Activated CD4-positive, alpha-beta T cell treated with anti-CD3 and anti-CD28 coated beads for 48 hours (primary cell): ENCODE measurements around the gene RPS16.

Experiments
- DNase-seq: peaks from one replicate; pipeline ENCODE4 v3.0.0-alpha.2; 2020

RPS16 gene

DNA sequence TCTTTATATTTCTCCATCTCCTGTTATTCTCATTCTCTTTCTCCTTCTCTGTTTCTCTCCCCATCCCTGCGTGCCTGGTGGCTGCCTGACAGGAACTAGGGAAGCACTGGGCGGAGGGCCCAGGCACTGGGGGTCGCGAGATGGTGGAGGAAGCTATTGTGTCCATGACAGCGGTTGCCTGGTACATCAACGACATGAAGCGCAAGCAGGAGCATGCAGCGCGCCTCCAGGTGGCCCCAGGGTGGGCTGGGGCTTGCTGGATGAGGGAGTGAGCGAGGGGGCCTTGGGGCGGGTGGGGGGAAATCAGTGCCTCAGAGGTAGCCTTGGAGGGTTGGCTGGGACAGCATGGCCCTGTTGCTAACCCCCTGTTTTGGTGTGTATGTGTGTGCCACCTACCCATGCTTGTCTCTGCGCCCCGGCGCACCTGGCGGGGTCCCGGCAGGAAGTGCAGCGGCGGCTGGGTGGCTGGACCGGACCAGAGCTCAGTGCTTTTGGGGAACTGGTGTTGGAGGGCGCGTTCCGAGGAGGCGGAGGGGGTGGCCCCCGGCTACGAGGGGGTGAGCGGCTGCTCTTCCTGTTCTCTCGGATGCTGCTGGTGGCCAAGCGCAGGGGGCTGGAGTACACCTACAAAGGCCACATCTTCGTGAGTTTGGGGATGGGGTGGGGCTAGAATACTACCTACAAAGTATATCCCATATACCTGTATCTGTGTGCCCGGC lies 18.1 kb downstream of the RPS16 start:
- no peak for DNase-seq

DNA sequence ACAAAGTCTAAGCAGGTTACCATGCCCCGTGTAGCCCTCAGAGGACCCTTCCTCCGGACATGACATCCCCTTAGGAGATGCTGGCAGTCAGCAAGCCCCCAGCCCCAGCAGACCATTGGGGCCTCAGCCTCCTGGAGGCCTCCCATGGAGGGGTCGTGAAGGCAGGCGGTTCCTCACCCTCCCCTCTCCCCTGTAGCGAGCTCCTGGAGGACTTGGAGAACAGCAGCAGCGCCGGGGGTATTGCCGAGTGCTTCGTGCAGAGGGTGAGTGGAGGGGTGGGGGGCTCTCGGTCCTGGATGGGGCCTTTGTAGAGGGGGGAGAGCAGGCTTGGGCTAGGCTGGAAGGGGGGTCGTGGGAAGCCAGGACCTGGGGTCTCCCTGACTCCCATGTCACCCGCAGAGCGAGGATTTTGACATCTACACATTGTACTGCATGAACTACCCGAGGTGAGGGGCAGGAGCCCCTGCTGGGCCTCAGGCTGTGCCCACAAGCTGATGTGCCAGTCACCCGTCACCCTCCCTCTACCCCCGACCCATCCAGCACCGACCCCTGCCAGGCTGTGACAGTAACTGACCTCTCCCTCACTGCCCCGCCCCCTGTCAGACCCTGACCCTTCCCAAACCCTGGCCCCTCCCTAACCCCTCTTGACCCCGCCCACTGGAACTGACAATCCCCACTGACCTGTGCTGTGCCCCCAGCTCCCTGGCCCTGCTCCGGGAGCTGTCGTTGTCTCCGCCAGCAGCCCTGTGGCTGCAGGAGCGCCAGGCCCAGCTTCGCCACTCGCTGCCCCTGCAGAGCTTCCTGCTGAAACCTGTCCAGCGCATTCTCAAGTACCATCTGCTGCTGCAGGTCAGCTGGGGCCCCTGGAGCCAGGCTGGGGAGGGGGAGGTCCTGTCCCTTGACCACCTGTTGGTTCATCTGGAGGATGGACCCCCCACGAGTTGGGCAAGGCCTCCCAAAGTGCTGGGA lies 19.3 kb downstream of the RPS16 start:
- no peak for DNase-seq

DNA sequence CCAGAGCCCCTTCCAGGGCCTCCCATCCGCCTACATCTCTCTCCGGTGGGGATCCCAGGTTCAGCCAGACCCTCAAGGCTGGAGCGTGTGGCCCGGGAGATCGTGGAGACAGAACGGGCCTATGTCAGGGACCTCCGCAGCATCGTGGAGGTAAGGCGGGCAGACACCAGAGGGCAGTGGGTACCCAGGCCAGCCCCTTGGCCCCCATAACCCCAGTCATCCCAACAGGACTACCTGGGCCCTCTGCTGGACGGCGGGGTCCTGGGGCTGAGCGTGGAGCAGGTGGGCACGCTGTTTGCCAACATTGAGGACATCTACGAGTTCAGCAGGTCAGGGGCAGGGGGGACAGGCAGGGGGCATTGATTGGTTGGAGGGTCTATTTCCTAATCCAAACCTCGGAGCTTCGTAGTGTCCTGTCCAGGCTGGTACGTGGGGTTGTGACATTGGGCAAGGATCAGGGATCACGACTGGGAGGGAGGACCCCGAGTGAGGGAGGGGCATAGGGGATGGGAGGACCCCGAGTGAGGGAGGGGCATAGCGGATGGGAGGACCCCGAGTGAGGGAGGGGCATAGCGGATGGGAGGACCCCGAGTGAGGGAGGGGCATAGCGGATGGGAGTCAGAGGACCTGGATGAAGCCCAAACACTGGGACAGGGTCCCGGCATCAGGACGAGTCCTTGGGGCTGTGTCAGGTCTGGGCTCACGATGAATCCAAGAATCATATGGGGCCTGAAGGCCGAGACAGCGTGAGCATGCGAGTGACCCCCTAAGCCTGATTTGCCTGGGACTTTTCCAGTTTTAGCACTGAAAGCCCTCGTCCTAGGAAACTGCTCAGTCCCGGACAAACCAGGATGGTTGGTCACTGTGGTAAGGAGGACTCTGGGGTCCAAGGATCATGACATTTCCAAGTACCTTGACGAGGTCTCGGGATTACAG lies 20.4 kb downstream of the RPS16 start:
- no peak for DNase-seq

DNA sequence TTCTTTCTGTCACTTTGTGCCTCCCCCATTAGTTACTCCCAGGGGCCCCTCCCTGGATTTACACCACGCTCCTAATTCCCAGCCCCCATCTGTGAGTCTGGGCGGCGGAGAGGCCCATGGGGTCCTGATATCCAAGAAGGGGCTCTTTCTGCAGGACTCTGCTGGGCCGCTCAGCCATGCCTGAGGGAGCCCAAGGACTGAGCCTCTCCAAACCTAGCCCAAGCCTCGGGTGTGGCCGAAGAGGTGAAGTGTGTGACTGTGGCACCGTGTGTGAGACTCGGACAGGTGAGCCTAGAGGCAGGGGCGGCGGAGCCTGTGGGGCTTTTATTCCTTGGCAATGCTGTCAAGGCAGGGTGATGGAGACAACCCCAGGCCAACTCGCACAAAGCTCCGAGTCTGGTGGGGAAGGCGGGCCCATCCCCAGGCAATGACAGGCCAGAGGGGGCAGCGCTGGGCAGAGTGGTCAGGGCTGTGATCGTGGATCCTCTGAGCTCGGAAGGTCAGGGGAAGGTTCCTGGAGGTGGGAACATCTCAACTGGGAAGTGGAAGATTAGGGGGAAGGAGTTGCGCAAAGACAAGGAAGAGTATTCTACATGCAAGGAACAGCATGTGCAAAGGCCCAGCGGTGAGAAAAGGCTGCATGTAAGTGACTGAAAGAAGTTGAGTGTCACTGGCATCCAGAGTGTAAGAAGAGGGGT lies 21.7 kb downstream of the RPS16 start:
- no peak for DNase-seq

DNA sequence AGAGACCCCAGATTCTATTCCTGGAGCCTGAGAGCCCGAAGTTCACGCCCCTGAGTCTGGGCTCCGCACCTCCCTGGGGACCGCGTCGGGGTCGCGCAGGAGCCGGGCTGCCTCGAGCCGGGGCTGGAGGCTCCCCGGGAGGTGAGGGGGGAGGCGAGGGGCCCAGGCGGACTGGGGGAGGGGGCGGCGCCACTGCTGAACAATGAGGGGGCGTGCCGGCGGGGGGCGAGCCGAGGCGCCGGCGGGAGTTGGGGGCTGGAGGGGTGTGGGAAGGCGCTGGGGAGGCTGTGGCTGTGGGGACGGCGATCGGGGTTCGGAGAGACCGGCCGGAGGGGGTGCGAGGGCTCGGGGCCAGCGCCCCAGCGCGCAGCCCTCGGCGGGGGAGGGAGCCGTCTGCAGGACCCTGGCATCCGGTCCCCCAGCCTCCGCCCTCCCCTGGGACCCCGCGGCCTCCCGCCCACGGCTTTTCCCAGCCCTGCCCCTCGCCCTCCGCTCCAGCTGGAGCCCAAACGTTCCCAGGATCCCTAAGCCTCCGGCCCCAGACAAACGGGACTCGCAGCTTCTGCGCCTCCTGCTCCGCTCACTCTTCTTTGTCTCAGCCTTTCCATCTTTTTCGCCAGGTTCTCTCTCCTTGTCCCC lies 22.4 kb downstream of the RPS16 start:
- DNase-seq: peak; percentile 31

DNA sequence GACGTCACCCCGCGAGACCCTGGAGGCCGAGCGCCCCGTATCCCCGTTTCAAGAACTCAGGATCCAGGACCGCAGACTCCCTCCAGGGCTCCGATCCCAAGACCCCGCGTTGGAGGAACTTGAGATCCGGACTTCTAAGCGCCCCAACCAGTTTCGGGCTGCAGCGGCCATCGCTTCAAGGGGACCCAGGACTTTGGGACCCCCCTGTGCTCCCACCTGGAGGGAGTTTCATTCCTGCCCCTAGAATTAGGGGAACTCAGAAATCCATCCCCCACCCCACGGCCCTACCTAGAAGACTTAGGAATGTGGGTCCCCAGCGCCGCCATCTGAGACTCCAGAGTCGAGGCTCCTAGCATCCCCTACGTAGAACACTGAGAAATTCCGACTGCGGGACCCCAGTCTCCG lies 22.9 kb downstream of the RPS16 start:
- DNase-seq: no peak

DNA sequence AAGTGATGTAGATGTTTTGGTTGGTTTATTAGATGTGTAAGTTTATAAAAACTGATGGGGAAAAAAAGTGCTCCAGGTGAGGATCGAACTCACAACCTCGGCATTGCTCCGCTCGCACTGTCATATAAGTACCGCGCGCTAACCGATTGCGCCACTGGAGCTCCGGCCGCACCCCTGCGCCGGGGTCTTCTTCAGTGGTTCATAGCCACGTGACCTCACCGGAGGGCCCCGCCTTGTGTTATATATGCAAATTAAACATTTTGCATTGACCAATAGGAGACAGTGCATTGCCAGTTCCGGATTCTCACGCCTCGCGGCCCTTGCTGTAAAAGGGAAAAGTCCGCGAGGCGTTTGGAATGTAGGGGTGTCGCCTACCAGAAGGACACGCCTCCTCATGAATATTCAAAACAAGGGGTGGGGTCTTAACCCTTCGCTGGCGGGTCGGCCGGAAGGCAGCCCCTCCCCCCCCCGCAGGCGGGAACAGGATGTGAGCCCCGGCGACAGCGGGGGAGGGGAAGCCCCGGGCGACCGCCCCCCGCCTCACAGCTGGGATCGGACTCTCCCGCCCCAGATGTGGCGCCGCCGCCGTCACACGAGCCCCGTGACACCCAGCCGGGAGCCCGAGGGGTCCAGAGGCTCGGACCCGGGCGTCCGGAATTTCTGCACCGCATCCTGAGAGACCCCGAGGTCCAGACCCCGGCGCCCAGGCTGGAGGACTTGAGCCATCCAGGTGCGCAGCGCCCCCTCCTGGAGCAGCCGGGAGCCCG lies 23.5 kb downstream of the RPS16 start, which contains the start of gene PLEKHG2:
Gene PLEKHG2 (plus strand): TSS at position 570 of the 767 bp plus-strand sequence. CDS start 1,418 bp downstream, outside the sequence.
- peak; percentile 97 for DNase-seq

DNA sequence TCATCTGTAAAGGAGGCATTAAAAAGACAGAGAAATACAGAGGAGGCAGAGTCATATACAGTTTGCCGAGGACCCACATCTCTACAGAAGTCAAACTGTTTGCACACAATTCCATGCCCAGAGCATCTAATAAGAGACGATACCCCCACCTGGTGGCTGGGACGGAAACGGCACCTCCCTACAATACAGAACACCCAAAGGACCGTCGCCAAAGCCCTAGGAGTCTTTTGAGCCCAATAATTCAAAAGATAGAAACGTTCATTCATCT lies 24.0 kb downstream of the RPS16 start:
- peak; percentile 95 for DNase-seq

DNA sequence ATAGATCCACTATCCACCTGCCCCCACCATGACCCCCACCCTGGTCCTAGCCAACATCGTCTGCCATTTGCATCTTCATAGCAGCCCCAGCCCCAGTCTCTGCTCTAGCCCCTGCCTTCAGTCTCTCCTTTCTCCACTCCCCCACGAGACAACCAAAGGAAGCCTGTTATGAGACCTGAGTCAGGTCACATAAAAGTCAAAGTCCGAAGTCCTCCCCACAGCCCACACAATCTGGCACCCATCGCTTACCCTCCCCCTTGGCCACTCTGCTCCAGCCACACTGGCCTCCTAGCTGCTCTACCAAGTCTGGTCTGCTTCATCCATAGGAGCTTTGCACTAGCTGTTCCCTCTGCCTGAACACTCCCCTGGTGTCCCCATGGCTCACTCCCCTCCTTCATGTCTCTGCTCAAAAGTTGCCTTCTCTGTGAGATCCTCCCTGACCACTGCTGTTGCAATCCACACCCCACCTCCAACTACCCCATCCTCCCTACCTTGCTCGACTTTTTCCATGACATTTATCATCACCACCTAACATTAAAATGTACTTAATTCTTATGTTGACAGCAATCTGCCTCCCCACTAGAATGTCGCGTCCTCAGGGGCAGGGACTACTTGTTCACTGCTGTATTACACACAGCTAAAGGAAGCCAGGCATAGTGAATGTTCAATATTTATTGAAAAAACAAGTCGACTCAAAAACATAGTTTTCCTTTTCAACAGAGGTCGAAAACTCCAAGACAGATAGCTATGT lies 24.5 kb downstream of the RPS16 start:
- no peak for DNase-seq

DNA sequence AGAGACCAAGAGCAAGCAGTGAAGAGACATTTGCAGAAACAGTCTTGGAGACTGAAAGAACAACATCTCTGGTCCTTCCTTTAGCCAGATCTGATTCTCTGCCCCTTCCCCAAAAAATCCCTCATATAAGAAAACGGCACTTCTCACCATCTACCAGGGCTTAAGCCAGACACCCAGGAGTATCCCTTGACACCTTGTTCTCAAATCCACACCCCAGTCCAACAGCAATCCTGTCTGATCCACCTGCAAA lies 25.0 kb downstream of the RPS16 start:
- DNase-seq: no peak

DNA sequence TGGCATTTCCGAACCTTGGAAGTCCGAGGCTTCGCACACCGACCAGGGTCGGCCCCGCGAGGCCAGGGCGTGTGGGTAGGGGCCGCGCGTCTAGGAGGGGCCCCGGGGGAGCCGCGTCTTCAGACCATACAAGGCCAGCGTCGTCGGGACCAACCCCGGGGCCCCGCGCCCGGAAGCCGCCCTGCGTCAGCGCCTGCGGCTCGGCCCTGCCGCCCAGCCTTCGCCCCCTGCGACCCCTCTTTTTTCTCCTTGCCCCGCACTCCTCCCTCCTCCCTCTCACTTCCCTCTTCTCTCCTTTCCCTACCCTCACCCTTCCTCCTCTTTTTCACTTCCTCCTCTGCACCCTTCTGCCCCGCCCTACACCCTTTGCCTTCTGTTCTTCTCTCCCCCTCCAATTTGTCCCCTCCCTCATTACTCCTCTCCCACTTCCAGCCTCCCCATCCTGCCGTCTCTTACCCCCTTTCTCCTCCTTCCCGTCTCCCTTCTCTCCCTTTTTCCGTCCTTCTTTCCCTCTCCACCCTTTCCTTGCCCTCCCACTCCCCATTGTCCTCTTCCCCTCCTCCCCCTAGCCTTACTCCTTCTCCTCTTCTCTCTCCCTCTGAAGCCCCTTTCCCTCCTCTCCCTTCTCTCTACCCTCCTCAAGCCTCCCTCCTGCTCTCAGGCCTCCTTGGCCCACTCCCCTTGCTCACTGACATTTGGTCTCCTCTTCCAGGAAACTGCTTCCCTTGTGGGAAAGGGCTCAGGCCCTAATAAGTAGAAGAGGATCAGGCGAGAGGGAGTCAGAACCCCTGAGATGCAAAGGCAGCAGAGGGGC lies 25.5 kb downstream of the RPS16 start:
- DNase-seq: peak; percentile 73

DNA sequence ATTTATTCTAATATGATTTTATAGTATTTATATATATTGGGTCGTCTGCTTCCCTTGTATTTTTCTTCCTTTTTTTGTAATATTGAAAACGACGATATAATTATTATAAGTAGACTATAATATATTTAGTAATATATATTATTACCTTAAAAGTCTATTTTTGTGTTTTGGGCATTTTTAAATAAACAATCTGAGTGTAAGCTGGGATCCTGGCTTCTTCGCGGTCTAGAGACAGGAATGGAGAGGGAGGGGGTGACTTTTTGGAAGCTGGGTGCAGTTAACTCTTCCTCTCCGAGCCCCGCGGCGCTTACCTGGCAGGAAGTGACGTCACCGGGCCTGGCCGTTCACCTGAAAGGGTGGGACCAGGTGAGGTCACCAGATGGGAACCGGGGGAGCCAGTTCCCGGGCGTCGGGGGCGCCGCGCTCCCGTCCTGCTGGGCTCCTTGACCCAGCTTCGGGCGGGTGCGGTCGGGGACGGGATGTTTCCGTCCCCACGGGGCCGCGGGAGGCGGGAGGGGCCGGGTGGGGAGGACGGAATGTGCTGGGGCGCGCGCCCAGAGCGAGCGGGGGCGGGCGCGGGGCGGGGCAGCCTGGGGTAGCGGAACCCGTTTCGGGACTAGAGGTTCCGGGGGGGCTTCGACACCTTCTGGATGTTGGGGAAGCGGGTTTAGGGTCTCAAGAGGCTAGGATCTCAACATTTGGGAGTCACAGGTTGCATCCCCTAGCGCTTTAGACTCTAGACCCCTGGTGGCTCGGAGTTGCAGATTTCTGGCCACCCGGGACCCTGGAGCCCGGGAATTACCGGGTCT lies 26.3 kb downstream of the RPS16 start:
- peak; percentile 88 for DNase-seq

DNA sequence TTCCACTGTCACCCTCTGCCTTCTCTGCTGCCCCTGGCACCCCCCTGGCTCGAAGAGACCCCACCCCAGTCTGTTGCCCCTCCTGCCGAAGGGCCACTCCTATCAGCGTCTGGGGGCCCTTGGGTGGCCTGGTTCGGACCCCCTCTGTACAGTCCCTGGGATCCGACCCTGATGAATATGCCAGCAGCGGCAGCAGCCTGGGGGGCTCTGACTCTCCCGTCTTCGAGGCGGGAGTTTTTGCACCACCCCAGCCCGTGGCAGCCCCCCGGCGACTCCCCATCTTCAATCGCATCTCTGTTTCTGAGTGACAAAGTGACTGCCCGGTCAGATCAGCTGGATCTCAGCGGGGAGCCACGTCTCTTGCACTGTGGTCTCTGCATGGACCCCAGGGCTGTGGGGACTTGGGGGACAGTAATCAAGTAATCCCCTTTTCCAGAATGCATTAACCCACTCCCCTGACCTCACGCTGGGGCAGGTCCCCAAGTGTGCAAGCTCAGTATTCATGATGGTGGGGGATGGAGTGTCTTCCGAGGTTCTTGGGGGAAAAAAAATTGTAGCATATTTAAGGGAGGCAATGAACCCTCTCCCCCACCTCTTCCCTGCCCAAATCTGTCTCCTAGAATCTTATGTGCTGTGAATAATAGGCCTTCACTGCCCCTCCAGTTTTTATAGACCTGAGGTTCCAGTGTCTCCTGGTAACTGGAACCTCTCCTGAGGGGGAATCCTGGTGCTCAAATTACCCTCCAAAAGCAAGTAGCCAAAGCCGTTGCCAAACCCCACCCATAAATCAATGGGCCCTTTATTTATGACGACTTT lies 27.1 kb downstream of the RPS16 start:
- no peak for DNase-seq

DNA sequence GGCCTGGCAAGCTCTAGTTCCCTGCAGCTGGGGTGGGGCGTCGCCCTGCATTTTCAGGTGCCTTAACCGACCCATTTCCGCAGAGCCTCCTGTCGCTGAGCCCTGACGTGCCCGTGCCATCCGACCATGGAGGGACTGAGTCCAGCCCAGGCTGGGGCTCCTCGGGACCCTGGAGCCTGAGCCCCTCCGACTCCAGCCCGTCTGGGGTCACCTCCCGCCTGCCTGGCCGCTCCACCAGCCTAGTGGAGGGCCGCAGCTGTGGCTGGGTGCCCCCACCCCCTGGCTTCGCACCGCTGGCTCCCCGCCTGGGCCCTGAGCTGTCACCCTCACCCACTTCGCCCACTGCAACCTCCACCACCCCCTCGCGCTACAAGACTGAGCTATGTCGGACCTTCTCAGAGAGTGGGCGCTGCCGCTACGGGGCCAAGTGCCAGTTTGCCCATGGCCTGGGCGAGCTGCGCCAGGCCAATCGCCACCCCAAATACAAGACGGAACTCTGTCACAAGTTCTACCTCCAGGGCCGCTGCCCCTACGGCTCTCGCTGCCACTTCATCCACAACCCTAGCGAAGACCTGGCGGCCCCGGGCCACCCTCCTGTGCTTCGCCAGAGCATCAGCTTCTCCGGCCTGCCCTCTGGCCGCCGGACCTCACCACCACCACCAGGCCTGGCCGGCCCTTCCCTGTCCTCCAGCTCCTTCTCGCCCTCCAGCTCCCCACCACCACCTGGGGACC lies 27.9 kb downstream of the RPS16 start:
- DNase-seq: peak; percentile 72

DNA sequence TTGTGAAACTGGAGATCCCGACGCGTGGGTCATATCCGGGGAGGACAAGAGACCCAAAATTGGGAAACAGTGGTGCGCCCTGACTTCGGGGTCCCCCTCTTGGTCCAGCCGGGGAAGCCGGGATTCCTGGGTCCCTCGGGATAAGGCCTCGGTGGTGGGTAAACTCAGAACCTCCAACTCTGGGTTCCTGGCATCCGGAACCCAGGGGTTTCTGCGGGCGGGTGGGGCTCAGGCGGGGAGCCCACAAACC lies 28.4 kb downstream of the RPS16 start:
- no peak for DNase-seq

DNA sequence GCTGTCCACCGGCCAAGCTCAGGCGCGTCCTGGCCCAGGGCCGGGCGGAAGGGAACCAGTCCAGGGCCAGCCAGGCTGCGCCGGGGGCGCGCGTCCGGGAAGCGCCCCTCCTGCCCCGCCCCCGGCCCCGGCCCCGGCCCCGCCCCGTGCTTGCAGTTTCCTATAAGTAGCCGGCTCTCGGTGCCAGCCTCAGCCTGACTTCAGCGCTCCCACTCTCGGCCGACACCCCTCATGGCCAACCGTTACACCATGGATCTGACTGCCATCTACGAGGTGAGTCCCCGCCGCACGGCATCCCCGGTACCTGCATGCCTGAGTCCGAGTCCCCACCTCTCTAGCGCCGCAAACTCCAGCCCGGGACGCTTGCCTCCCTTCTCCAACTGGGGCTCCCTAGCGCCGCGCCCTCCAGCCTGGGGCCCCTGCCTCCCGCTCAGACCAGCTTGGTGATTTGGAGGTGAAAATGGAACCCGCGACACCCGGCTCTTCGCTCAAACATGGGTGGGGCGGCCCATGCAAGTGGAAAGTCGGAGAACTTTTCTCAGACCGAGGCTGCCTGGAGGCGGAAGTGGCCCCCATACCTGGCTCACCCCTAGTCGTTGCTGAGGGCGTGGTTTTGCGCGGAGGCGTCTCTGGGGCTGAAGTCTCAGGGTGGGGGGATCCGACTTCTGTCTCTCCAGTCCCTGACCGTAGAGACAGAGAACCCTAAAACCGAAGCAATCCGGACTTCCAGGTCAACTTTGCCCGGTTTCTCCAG lies 28.9 kb downstream of the RPS16 start, which contains the start of gene ZFP36:
Gene ZFP36 (plus strand): TSS at position 192 of the 754 bp plus-strand sequence. CDS start 58 bp downstream, at position 250.
- peak; percentile 90 for DNase-seq
